Measurements from ENCODE around the gene OR2G2. TPM values are rescaled to one million over a fixed set of nuclear protein-coding genes. Genes with fewer than 3 reads are reported as not detected.

Gene OR2G2
- total RNA-seq, 1 experiment from 2014 or later, result not detected

DNA sequence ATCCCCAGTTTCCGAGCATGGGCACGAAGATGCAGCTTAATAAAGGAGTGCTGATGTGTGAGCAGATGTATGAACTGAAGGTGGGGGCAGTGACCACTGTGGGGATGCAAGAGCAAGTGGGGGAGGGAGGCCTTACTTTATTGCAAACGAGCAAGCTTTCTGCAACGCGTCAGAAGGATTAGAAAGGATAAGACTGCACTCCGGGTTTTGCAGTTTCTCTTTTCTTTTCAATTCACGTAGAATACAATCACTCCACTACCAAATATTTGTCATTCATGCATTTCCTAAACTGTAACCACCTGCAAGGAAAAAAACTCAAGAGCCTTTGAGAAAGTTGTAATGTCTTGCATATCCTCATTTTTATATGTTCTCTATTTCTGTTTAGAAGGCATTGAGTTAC is 47.6 kb upstream of the OR2G2 start:
- ChIA-PET POLR2A (no interaction called here), RAD21 (ENCODE audit: low non-redundant PET in 1 of 2, low total read pairs in 2 of 2, uncharacterized antibody in 2 of 2, unreplicated experiment in 2 of 2) (no interaction called here), CTCF (no interaction called here)
- Histone ChIP-seq H4K20me1 (ENCODE audit: insufficient read depth) (no peaks in the 10 kb centered on the region), H3K9me2 (ENCODE audit: insufficient read depth) (no peaks in the 10 kb centered on the region), H2AFZ (ENCODE audit: low read depth, low read length, poor library complexity, severe bottlenecking) (no peak overlapping the region), H3K79me2 (ENCODE audit: insufficient read depth, low read length) (no peaks in the 10 kb centered on the region), H3K4me1 (ENCODE audit: control insufficient read depth in 1 of 2, insufficient read depth in 2 of 2, low read length in 2 of 2) (no peaks in the 10 kb centered on the region), H3K4me3 (replicated peaks in 1 of 2; ENCODE audit: low read depth in 1 of 2, low read length in 2 of 2) (no peak overlapping the region), H3K27me3 (ENCODE audit: insufficient read depth, low read length) (no peaks in the 10 kb centered on the region), H3K36me3 (ENCODE audit: control insufficient read depth in 1 of 2, insufficient read depth in 2 of 2, low read length in 2 of 2) (no peaks in the 10 kb centered on the region), H3K27ac (ENCODE audit: low read depth, low read length) (no peak overlapping the region), H3K9ac (ENCODE audit: low read length) (no peak overlapping the region), H3K4me2 (ENCODE audit: low read length) (no peak overlapping the region), H3K9me3 (ENCODE audit: control insufficient read depth in 1 of 2, insufficient read depth in 1 of 2, low read depth in 1 of 2, low read length in 2 of 2) (no peaks in the 10 kb centered on the region)
- DNase-seq (ENCODE audit: low read depth, low spot score), result no peak
- no peak for TF ChIP-seq FOSL1 (IDR thresholded peaks at IDR 0.05; ENCODE audit: low read depth)
- no peak for TF ChIP-seq YY1 (IDR thresholded peaks at IDR 0.05; ENCODE audit: extremely low read depth, insufficient replicate concordance, low read depth, low read length)
- TF ChIP-seq, protein P1, sequence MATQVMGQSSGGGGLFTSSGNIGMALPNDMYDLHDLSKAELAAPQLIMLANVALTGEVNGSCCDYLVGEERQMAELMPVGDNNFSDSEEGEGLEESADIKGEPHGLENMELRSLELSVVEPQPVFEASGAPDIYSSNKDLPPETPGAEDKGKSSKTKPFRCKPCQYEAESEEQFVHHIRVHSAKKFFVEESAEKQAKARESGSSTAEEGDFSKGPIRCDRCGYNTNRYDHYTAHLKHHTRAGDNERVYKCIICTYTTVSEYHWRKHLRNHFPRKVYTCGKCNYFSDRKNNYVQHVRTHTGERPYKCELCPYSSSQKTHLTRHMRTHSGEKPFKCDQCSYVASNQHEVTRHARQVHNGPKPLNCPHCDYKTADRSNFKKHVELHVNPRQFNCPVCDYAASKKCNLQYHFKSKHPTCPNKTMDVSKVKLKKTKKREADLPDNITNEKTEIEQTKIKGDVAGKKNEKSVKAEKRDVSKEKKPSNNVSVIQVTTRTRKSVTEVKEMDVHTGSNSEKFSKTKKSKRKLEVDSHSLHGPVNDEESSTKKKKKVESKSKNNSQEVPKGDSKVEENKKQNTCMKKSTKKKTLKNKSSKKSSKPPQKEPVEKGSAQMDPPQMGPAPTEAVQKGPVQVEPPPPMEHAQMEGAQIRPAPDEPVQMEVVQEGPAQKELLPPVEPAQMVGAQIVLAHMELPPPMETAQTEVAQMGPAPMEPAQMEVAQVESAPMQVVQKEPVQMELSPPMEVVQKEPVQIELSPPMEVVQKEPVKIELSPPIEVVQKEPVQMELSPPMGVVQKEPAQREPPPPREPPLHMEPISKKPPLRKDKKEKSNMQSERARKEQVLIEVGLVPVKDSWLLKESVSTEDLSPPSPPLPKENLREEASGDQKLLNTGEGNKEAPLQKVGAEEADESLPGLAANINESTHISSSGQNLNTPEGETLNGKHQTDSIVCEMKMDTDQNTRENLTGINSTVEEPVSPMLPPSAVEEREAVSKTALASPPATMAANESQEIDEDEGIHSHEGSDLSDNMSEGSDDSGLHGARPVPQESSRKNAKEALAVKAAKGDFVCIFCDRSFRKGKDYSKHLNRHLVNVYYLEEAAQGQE (IDR thresholded peaks at IDR 0.05; ENCODE audit: low read depth), result no peak
- TF ChIP-seq SIN3A (IDR thresholded peaks at IDR 0.05; ENCODE audit: low read depth), result no peak
- no TSS peak for BruUV-seq (replicated peaks)
- no peak for ATAC-seq
- intact Hi-C loops (cut with micrococcal nuclease), result no loop called here

DNA sequence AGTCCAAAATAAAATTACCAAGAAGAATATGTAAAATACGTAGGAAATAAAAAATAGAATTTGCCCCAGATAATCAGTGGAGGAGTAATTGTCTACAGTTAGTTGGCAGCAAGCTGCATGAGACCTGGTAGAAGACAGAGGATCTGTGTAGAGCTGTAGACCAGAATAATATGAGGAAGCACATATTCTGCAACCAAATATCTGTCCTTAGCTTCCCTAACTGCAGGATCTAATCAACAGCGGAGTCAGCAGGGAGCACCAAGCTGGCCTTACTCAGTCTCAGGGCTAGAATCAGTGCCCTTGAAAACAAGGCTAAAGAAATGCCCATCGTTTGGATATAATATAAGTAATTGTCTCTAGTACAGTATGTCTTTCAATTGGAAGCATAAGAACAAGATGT is 45.3 kb upstream of the OR2G2 start:
- intact Hi-C loops (cut with micrococcal nuclease), result no loop called here
- H3K4me3 ChIP-seq (replicated peaks in 1 of 2; ENCODE audit: low read depth in 1 of 2, low read length in 2 of 2), result no peak overlapping the region
- ATAC-seq, result no peak
- no peaks in the 10 kb centered on the region for H3K9me3 ChIP-seq (ENCODE audit: control insufficient read depth in 1 of 2, insufficient read depth in 1 of 2, low read depth in 1 of 2, low read length in 2 of 2)
- H3K4me1 ChIP-seq (ENCODE audit: control insufficient read depth in 1 of 2, insufficient read depth in 2 of 2, low read length in 2 of 2), result no peaks in the 10 kb centered on the region
- ChIA-PET RAD21 (ENCODE audit: low non-redundant PET in 1 of 2, low total read pairs in 2 of 2, uncharacterized antibody in 2 of 2, unreplicated experiment in 2 of 2) (no interaction called here), POLR2A (no interaction called here), CTCF (no interaction called here)
- H3K79me2 ChIP-seq (ENCODE audit: insufficient read depth, low read length), result no peaks in the 10 kb centered on the region
- H3K27ac ChIP-seq (ENCODE audit: low read depth, low read length), result no peak overlapping the region
- no peak overlapping the region for H3K4me2 ChIP-seq (ENCODE audit: low read length)
- H3K36me3 ChIP-seq (ENCODE audit: control insufficient read depth in 1 of 2, insufficient read depth in 2 of 2, low read length in 2 of 2), result no peaks in the 10 kb centered on the region
- no TSS peak for BruUV-seq (replicated peaks)
- H3K9me2 ChIP-seq (ENCODE audit: insufficient read depth), result no peaks in the 10 kb centered on the region
- H3K27me3 ChIP-seq (ENCODE audit: insufficient read depth, low read length), result no peaks in the 10 kb centered on the region
- no peak for DNase-seq (ENCODE audit: low read depth, low spot score)
- H2AFZ ChIP-seq (ENCODE audit: low read depth, low read length, poor library complexity, severe bottlenecking), result no peak overlapping the region
- no peak overlapping the region for H3K9ac ChIP-seq (ENCODE audit: low read length)
- no peaks in the 10 kb centered on the region for H4K20me1 ChIP-seq (ENCODE audit: insufficient read depth)
- no peak for TF ChIP-seq SRF (IDR thresholded peaks at IDR 0.05; ENCODE audit: low read depth)
- TF ChIP-seq EZH2 (IDR thresholded peaks at IDR 0.05), result no peak
- TF ChIP-seq FOSL1 (IDR thresholded peaks at IDR 0.05; ENCODE audit: low read depth), result no peak
- TF ChIP-seq JUND (IDR thresholded peaks at IDR 0.05), result no peak
- TF ChIP-seq ELF1 (IDR thresholded peaks at IDR 0.05; ENCODE audit: borderline replicate concordance, low read depth), result no peak
- TF ChIP-seq YY1 (IDR thresholded peaks at IDR 0.05; ENCODE audit: extremely low read depth, insufficient replicate concordance, low read depth, low read length), result no peak
- TF ChIP-seq, protein P2, sequence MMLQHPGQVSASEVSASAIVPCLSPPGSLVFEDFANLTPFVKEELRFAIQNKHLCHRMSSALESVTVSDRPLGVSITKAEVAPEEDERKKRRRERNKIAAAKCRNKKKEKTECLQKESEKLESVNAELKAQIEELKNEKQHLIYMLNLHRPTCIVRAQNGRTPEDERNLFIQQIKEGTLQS (IDR thresholded peaks at IDR 0.05), result no peak
- TF ChIP-seq, protein P3, sequence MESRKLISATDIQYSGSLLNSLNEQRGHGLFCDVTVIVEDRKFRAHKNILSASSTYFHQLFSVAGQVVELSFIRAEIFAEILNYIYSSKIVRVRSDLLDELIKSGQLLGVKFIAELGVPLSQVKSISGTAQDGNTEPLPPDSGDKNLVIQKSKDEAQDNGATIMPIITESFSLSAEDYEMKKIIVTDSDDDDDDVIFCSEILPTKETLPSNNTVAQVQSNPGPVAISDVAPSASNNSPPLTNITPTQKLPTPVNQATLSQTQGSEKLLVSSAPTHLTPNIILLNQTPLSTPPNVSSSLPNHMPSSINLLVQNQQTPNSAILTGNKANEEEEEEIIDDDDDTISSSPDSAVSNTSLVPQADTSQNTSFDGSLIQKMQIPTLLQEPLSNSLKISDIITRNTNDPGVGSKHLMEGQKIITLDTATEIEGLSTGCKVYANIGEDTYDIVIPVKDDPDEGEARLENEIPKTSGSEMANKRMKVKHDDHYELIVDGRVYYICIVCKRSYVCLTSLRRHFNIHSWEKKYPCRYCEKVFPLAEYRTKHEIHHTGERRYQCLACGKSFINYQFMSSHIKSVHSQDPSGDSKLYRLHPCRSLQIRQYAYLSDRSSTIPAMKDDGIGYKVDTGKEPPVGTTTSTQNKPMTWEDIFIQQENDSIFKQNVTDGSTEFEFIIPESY (IDR thresholded peaks at IDR 0.05; ENCODE audit: extremely low read depth, insufficient replicate concordance, low read length), result no peak
- TF ChIP-seq TCF7L2 (IDR thresholded peaks at IDR 0.05; ENCODE audit: borderline replicate concordance, extremely low read depth, insufficient read depth, insufficient read length), result no peak
